Vagina (tissue), 2 donors: ENCODE results near the gene TTC9.

Experiments
- POLR2A ChIP-seq, 2 donors: fragments of 450-650 bp; IDR thresholded peaks; one replicate each; pipeline ENCODE4 v1.6.1; 2017; ENCODE audit warnings: antibody characterized with exemption in 2 of 2, mild to moderate bottlenecking in 2 of 2, moderate library complexity in 2 of 2
- POLR2AphosphoS5 ChIP-seq, 2 donors: sonication (generic); formaldehyde crosslinking; IDR thresholded peaks; one replicate each; pipeline ENCODE4 v1.9.0; 2017; ENCODE audit warnings: antibody characterized with exemption in 2 of 2, mild to moderate bottlenecking in 2 of 2, low read depth in 1 of 2; ENCODE audit not compliant: insufficient read depth in 1 of 2
- TF ChIP-seq, protein P1 (sequence below), 3 experiments: fragments of 450-650 bp in 2 of 3; fragments of 200-600 bp in 1 of 3; sonication (generic) in 1 of 3; IDR thresholded peaks; one replicate each; pipeline ENCODE4 v1.5.1; 2017 to 2019; ENCODE audit warnings: antibody characterized with exemption in 3 of 3, mild to moderate bottlenecking in 2 of 3, moderate library complexity in 2 of 3

DNA sequence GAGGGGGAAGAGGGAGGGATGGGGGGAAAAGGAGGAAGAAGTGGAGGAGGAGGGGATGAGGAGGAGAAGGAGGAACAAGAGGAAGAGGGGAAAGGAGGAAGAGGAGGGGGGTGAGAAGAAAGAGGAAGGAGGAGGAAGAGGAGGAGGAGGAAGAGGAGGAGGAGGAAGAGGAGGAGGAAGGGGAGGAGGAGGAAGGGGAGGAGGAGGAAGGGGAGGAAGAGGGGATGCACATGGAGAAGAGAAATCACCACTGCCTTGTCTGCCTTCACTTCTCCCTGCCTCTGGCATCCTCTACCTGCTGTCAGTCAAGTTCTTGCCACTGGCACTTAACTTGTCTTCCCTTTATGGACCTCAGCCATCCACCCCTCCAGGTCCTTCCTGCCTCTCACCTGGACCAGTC, 59.9 kb downstream of the TTC9 start:
- TF ChIP-seq, protein P1, sequence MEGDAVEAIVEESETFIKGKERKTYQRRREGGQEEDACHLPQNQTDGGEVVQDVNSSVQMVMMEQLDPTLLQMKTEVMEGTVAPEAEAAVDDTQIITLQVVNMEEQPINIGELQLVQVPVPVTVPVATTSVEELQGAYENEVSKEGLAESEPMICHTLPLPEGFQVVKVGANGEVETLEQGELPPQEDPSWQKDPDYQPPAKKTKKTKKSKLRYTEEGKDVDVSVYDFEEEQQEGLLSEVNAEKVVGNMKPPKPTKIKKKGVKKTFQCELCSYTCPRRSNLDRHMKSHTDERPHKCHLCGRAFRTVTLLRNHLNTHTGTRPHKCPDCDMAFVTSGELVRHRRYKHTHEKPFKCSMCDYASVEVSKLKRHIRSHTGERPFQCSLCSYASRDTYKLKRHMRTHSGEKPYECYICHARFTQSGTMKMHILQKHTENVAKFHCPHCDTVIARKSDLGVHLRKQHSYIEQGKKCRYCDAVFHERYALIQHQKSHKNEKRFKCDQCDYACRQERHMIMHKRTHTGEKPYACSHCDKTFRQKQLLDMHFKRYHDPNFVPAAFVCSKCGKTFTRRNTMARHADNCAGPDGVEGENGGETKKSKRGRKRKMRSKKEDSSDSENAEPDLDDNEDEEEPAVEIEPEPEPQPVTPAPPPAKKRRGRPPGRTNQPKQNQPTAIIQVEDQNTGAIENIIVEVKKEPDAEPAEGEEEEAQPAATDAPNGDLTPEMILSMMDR (IDR thresholded peaks at IDR 0.05): no peak
- TF ChIP-seq POLR2A (IDR thresholded peaks at IDR 0.05): no peak
- no peak for TF ChIP-seq POLR2AphosphoS5 (IDR thresholded peaks at IDR 0.05; ENCODE audit: insufficient read depth in 1 of 2, low read depth in 1 of 2)
